Activated gamma-delta T cell treated with anti-CD3 and anti-CD28 coated beads, Interleukin-2, amount 50 U/mL, for 16 hours (primary cell): ENCODE data around the gene MEPCE.
"Not testable (repeated sequence)": the region's sequence is repeated elsewhere in the genome, so short reads cannot be mapped to it uniquely, and the experiment has no call there.

ENCODE experiments used
- DNase-seq: peaks from one replicate; pipeline ENCODE4 v3.0.0-alpha.2; 2020; ENCODE audit warnings: low read depth

The MEPCE gene, protein sequence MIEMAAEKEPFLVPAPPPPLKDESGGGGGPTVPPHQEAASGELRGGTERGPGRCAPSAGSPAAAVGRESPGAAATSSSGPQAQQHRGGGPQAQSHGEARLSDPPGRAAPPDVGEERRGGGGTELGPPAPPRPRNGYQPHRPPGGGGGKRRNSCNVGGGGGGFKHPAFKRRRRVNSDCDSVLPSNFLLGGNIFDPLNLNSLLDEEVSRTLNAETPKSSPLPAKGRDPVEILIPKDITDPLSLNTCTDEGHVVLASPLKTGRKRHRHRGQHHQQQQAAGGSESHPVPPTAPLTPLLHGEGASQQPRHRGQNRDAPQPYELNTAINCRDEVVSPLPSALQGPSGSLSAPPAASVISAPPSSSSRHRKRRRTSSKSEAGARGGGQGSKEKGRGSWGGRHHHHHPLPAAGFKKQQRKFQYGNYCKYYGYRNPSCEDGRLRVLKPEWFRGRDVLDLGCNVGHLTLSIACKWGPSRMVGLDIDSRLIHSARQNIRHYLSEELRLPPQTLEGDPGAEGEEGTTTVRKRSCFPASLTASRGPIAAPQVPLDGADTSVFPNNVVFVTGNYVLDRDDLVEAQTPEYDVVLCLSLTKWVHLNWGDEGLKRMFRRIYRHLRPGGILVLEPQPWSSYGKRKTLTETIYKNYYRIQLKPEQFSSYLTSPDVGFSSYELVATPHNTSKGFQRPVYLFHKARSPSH

GRCh38 chr7:100429637-100430492, at the start of gene MEPCE:
Gene MEPCE (plus strand): TSS chr7:100429831. CDS start chr7:100430019, 188 bp downstream.
- peak; percentile 95 for DNase-seq

GRCh38 chr7:100380196-100380595, 49.4 kb upstream of the MEPCE start:
- no peak for DNase-seq

DNA sequence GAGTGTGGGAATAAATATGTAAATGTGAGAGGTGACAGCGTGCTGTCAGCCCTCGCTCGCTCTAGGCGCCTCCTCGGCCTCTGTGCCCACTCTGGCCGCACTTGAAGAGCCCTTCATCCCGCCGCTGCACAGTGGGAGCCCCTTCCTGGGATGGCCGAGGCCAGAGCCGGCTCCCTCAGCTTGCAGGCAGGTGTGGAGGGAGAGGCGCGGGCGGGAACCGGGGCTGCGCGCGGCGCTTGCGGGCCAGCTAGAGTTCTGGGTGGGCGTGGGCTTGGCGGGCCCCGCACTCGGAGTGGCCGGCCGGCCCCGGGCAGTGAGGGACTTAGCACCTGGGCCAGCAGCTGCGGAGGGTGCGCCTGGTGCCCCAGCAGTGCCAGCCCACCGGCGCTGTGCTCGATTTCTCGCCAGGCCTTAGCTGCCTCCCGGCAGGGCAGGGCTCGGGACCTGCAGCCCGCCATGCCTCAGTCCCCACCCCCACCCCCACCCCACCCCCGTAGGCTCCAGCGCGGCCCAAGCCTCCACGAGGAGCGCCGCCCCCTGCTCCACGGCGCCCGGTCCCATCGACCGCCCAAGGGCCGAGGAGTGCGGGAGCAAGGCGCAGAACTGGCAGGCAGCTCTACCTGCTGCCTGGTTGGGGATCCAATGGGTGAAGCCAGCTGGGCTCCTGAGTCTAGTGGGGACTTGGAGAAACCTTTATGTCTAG, 47.9 kb upstream of the MEPCE start:
- DNase-seq, result not testable (repeated sequence)

GRCh38 chr7:100382234-100382853, 47.3 kb upstream of the MEPCE start:
- DNase-seq, result not testable (repeated sequence)

DNA sequence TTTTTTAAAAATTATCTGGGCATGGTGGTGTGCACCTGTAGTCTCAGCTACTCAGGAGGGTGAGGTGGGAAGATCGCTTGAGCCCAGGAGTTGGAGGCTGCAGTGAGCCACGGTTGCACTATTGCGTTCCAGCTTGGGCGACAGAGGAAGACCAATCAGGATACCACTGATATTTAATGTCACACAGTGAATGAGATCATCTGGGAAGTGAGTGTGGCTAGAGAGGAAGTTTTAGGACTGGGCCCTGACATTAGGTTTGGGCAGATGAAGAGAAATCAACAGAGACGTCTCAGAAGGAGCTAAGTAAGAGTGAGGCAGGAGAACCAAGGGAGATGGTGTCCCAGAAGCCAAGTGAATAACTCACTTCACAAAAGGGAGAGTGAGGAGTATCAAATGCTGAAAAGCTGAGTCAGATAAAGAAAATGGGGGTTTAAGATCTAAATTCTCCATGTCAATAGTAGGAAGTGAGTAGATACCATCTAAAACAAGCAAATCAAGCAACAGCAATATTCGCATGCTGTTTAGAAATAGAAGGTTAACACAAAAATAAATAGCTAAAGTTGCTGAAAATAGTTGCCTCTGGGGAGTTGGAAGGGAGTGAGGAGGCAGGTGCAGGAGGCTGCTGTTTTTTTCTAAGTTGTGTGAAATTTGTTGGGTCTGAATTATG, 44.9 kb upstream of the MEPCE start:
- no peak for DNase-seq

- DNase-seq, result no peak
Observed at GRCh38 chr7:100386940-100387339, 42.7 kb upstream of the MEPCE start.

DNA sequence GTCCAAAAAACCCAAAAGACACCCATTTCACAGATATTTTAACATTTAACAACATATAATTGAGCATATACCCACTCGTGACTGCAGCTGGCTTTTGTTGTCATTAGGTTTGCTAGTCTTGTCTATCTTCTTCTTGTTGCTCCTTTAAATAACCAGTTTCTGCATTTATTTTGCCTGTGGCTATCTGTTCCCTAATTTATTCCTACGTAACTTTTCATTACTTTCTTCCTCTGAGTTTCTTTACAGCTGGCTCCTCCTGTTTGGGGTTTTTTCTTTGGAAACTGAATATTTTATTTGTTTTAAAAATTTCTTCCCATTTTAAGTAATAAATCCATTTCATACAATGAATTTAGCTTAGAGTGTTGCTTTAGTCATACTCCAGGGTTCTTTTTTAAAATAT, 41.9 kb upstream of the MEPCE start:
- DNase-seq, result no peak

DNA sequence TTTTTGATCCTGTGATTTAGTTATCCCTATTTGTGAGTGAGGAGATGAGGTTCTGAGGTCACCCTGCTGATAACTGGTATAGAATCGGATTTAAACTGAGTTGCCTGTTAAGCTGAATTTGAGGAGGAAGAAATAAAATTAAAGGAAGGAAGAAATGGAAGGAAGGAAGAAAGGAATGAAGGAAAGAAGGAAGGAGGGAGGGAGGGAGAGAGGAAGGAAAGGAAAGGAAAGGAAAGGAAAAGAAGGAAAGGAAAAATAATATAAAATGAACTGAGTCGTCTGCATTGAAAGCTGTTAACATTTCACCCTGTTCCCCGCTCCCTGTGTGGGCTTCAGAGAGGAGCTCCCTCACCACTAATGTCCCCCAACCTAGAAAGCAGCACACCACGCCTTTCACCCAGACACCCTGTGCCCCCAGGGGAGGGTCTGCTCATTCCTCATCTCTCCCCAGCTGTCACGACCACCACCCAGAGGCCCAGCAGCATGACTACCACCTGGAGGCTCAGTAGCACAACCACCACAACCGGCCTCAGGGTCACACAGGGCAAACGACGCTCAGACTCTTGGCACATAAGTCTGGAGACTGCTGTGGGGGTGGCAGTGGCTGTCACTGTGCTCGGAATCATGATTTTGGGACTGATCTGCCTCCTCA, 40.1 kb upstream of the MEPCE start:
- DNase-seq, result no peak

DNA sequence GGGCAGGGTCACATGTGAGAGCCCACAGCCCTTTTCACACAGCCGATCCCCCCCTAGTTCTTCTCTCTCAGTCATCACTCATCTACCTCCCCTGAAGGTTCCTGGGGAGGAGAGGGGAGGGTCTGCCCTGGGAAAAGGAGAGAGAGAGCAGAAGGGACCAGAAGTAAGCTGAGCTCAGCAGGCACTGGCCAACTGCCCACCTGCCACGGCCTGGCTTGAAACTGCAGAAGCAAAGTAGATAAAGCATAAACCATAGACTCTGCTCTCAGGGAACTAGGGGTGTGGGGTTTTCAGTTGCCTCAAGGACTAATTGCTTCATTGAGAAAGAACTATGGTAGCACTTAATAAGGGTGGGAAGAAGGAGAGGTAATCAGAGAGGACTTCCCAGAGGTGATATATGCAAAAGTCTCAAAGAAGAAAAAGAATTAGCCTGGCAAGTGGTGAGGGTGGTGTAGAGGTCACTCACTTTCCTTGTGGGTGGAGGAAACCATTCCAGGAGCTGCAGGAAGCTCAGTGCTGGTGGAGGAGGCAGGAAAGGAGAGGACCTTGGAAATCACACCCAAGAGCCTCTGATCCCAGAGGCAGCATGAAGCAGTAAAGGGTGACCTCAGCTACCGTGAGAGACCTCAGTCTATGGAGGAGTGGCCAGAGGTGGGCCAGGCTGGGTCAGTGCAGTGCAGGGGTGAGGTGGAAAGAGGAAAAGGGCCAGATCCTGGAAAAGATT, 39.2 kb upstream of the MEPCE start:
- no peak for DNase-seq

GRCh38 chr7:100393233-100393905, 36.3 kb upstream of the MEPCE start:
- DNase-seq, result no peak

GRCh38 chr7:100394077-100394476, 35.6 kb upstream of the MEPCE start:
- no peak for DNase-seq

DNA sequence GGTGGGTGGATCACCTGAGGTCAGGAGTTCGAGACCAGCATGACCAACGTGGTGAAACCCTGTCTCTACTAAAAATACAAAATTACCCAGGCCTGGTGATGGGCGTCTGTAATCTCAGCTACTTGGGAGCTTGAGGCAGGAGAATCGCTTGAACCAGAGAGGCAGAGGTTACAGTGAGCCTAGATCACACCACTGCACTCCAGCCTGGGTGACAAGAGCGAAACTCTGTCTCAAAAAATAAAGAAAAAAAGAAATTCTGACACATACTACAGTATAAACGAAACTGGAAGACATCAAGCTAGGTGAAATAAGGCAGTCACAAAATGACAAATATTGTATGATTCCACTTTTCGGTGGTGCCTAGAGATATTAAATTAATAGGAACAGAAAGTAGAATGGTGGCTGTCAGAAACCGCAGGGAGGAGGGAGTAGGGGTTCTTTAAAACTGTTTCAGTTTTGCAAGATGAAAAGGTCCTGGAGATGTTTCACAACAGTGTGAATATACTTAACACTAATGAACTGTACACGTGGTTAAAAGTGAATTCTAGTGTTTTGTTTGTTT, 33.1 kb upstream of the MEPCE start:
- DNase-seq, result no peak

GRCh38 chr7:100397315-100398081, 32.1 kb upstream of the MEPCE start:
- DNase-seq, result no peak

DNA sequence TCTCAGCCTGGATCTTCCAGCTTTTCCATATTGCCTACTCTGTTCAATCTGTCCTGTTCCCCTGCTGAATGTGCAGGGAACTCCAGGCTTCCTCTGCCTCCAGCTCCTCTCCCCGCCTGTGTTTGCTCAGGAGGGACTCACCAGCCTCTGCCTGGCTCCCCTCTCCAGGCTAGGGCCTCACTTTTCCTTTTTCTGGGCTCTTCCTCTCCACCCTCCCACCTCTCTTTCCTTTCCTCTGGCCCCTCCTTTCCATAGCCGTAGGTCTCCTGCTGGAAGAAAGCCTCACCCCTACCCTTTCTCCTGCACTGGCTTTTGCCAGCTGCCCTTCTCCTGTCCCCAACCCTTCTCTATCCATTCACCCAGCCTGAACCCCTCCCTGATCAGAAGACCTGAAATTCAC, 31.4 kb upstream of the MEPCE start:
- DNase-seq, result no peak

DNA sequence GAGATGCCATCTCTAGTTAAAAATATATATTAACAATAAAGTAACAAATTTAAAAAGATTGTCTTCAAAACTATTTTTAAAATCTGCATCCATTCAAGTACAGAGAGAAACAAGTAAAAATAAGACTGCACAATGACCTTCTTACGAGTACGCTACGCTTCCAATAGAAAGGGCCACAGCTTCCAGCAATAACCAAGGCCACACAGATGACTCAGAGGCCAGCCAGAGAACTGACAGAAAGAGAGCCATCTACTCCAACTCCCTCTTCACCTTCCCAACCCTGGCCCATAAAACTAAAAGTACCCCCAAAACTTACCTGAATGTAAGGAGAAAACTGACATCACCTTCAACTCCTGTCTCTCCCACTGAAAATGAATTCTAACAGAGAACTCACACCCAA, 29.6 kb upstream of the MEPCE start:
- DNase-seq, result no peak

DNA sequence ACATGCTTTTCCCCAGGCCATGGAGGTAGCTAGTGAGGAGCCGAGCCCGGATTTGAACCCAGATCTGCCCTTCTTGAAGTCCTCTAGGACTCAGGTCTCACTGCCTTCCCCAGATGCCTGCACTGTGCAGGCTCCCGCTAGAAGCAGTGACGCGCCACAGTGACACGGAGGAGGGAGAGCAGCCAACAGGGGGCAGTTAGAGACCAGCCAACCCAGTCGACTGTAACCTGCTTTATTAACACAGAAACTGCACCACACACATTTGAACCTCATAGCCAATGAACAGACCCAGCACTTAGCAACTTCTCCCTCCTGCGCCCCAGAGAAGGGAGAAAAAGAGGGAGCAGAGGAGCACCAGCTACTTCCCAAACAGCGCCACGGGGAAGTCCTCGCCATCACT, 29.0 kb upstream of the MEPCE start:
- DNase-seq, result no peak

DNA sequence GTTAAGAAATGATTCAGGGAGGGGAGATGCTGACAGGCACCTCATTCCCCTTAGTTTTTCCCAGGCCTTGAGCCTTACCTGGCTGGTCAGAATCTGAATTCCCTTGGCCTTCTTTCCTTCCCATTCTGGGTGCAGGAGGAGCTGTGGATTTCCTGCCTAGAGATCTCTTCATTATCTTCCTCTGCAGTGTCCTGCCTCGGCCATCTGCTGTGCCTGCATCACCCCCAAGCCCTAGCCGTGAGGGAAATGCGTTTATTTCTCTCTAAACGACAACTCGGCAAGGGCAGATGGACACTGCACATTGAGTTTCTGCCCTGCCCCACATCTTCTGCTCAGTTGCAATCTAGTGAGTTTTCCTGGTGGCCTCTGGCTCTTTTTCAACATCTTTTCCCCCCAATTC, 27.8 kb upstream of the MEPCE start:
- DNase-seq, result no peak

- DNase-seq, result no peak
Observed at GRCh38 chr7:100402241-100402640, 27.4 kb upstream of the MEPCE start.
